ENCODE measurements around the gene HS2ST1. TPM values are rescaled to one million over a fixed set of nuclear protein-coding genes. Genes with fewer than 3 reads are reported as not detected.
"Not testable (repeated sequence)": the region's sequence is repeated elsewhere in the genome, so short reads cannot be mapped to it uniquely, and the experiment has no call there.

The HS2ST1 gene
- 10 to 100 TPM in 1 of 2 donors, 1 to 10 TPM in 1; 6.5 to 10.4 TPM for total RNA-seq

- TF ChIP-seq, protein P1, sequence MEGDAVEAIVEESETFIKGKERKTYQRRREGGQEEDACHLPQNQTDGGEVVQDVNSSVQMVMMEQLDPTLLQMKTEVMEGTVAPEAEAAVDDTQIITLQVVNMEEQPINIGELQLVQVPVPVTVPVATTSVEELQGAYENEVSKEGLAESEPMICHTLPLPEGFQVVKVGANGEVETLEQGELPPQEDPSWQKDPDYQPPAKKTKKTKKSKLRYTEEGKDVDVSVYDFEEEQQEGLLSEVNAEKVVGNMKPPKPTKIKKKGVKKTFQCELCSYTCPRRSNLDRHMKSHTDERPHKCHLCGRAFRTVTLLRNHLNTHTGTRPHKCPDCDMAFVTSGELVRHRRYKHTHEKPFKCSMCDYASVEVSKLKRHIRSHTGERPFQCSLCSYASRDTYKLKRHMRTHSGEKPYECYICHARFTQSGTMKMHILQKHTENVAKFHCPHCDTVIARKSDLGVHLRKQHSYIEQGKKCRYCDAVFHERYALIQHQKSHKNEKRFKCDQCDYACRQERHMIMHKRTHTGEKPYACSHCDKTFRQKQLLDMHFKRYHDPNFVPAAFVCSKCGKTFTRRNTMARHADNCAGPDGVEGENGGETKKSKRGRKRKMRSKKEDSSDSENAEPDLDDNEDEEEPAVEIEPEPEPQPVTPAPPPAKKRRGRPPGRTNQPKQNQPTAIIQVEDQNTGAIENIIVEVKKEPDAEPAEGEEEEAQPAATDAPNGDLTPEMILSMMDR (IDR thresholded peaks at IDR 0.05) = no peak
- peaks cover 11 to 28% of the 10 kb centered on the region in 2 donors for H3K4me1 ChIP-seq (ENCODE audit: control insufficient read depth in 1 of 2, low read depth in 2 of 2)
- peak within 1 kb of the TSS; percentile 84 for H3K4me3 ChIP-seq
- H3K27me3 ChIP-seq (replicated peaks; ENCODE audit: insufficient read depth) = no peaks in the 10 kb centered on the region
- peak within 1 kb of the TSS; percentile 86 to 90 for H3K27ac ChIP-seq
- no peaks in the 10 kb centered on the region for H3K9me3 ChIP-seq
- H3K36me3 ChIP-seq = no peaks in the 10 kb centered on the region
- peak; percentile 9 for DNase-seq (ENCODE audit: low spot score)
- no peak for ATAC-seq (ENCODE audit: insufficient number of reproducible peaks, low FRiP score, low read depth)
These were observed at the start of gene HS2ST1 for GRCh38 chr1:86914601-86914997. TSS of gene HS2ST1 (plus strand) at chr1:86914635.

DNA sequence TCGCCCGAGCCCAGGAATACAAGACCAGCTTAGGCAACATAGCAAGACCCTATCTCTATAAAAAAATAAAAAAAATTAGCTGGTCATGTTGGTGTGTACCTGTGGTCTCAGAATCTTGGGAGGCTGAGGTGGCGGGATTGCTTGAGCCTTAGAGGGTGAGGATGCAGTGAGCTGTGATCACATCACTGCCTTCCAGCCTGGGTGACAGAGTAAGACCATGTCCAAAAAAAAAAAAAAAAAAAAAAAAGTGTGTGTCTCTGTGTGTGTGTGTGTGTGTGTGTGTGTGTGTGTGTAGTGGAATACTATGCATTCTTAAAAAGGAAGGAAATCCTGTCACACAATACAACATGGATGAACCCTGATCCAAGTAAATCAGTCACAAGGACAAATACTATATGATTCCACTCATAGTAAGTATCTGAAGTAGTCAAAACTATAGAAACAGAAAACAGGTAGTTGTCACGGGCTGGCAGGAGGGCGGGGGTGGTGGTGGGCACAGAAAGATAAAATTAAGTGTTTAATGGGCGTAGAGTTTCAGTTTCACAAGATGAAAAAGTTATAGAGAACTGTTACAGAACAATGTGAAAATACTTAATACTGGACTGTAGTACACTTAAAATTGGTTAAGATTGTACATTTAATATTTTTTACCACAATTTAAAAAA, 48.3 kb upstream of the HS2ST1 start:
- H3K27me3 ChIP-seq (replicated peaks; ENCODE audit: insufficient read depth) = no peaks in the 10 kb centered on the region
- H3K4me1 ChIP-seq (ENCODE audit: control insufficient read depth in 1 of 2, low read depth in 2 of 2) = peaks cover 6 to 10% of the 10 kb centered on the region in 2 donors
- no peaks in the 10 kb centered on the region for H3K9me3 ChIP-seq
- TF ChIP-seq, protein P1 (IDR thresholded peaks at IDR 0.05) = no peak
- no peak overlapping the region for H3K4me3 ChIP-seq
- no peaks in the 10 kb centered on the region for H3K36me3 ChIP-seq
- ATAC-seq (ENCODE audit: insufficient number of reproducible peaks, low FRiP score, low read depth) (no peak), DNase-seq (ENCODE audit: low spot score) (no peak)
- no peak overlapping the region for H3K27ac ChIP-seq

GRCh38 chr1:86866665-86867064, 47.8 kb upstream of the HS2ST1 start:
- no peak for ATAC-seq (ENCODE audit: insufficient number of reproducible peaks, low FRiP score, low read depth)
- Histone ChIP-seq H3K4me1 (ENCODE audit: control insufficient read depth in 1 of 2, low read depth in 2 of 2) (peaks cover 6 to 10% of the 10 kb centered on the region in 2 donors), H3K27ac (no peak overlapping the region), H3K36me3 (no peaks in the 10 kb centered on the region), H3K4me3 (no peak overlapping the region), H3K9me3 (no peaks in the 10 kb centered on the region), H3K27me3 (replicated peaks; ENCODE audit: insufficient read depth) (no peaks in the 10 kb centered on the region)
- TF ChIP-seq, protein P1 (IDR thresholded peaks at IDR 0.05) = no peak
- DNase-seq (ENCODE audit: low spot score) = no peak

DNA sequence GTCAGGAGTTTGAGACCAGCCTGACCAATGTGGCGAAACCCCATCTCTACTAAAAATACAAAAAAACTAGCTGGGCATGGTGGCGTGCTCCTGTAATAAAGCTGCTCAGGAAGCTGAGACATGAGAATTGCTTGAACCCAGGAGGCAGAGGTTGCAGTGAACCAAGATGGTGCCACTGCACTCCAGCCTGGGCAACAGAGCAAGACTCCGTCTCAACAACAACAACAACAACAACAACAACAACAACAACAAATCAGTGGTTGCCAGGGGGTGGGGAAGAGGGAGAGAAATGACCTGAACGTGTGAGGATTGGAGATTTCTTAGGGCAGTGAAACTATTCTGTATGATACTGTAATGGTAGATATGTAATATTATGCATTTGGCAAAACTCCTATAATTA, 47.2 kb upstream of the HS2ST1 start:
- ATAC-seq (ENCODE audit: insufficient number of reproducible peaks, low FRiP score, low read depth); H3K27me3 ChIP-seq (replicated peaks; ENCODE audit: insufficient read depth): not testable (repeated sequence)
- H3K4me1 ChIP-seq (ENCODE audit: control insufficient read depth in 1 of 2, low read depth in 2 of 2) = peaks cover 6 to 10% of the 10 kb centered on the region in 2 donors

GRCh38 chr1:86868477-86868876, 46.0 kb upstream of the HS2ST1 start:
- no peak overlapping the region for H3K4me3 ChIP-seq
- TF ChIP-seq, protein P1 (IDR thresholded peaks at IDR 0.05) = no peak
- H3K27ac ChIP-seq = no peak overlapping the region
- peaks cover 6 to 10% of the 10 kb centered on the region in 2 donors for H3K4me1 ChIP-seq (ENCODE audit: control insufficient read depth in 1 of 2, low read depth in 2 of 2)
- no peaks in the 10 kb centered on the region for H3K36me3 ChIP-seq
- ATAC-seq (ENCODE audit: insufficient number of reproducible peaks, low FRiP score, low read depth) (no peak), DNase-seq (ENCODE audit: low spot score) (no peak)
- no peaks in the 10 kb centered on the region for H3K9me3 ChIP-seq
- H3K27me3 ChIP-seq (replicated peaks; ENCODE audit: insufficient read depth) = no peaks in the 10 kb centered on the region

More for the DNA sequence above, 47.2 kb upstream of the HS2ST1 start:
- DNase-seq (ENCODE audit: low spot score); H3K4me3 ChIP-seq; H3K36me3 ChIP-seq; H3K27ac ChIP-seq; H3K9me3 ChIP-seq: not testable (repeated sequence)

- H3K27me3 ChIP-seq (replicated peaks; ENCODE audit: insufficient read depth) = no peaks in the 10 kb centered on the region
- TF ChIP-seq, protein P1 (IDR thresholded peaks at IDR 0.05) = no peak
- DNase-seq (ENCODE audit: low spot score) (no peak), ATAC-seq (ENCODE audit: insufficient number of reproducible peaks, low FRiP score, low read depth) (no peak)
- H3K36me3 ChIP-seq = no peaks in the 10 kb centered on the region
- H3K4me3 ChIP-seq = no peak overlapping the region
- H3K4me1 ChIP-seq (ENCODE audit: control insufficient read depth in 1 of 2, low read depth in 2 of 2) = peaks cover 6 to 10% of the 10 kb centered on the region in 2 donors
- H3K9me3 ChIP-seq = no peaks in the 10 kb centered on the region
- H3K27ac ChIP-seq = no peak overlapping the region
These were observed 43.4 kb upstream of the HS2ST1 start for GRCh38 chr1:86871001-86871400.

All from thoracic aorta (tissue), 2 donors.